Measurements from ENCODE around the gene RALGPS1. TPM values are rescaled to one million over a fixed set of nuclear protein-coding genes. Genes with fewer than 3 reads are reported as not detected.

RALGPS1 gene
- total and polyA plus RNA-seq, 2 donors (not counting 1 experiment from before 2014, with no cell fraction given), result 2.0 to 5.9 TPM

DNA sequence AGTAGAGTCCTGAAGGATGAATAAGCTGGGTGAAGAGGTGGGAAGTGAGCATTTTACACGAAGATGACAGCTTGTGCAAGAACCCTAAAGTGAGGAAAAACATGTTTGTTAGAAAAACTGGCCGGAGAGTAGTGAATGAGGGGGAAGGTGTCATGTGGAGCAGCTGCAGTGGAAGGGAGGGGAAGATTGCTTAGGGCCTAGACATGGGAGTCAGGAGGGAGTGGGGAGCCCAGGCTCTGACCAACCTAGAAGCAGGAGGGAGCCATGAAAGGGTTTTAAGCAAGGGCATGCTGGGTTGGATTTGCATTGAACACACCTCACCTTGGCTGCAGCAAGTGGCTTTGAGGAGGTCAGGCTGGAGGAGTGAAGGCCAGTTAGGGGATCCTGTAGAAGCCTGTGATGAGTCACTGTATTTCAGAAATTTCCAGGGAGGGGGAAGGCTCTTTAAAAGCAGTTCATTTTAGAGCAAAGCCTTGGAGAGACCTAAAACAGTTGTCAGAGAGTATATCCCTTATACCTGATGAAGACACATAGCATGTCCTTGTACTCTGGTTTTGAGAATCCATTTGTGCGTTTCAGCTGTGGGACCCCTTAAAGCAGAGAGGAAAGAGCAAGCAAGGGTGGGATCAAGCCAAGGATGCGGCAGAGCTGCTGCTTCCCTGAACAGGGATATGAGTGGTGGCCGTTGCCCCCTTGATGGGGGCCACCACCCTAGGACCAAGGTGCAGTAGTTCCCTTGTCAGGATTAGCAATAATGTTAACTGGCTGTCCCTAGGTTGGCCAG, 162.5 kb downstream of the RALGPS1 start:
- peaks cover 8% of the 10 kb centered on the region for H3K4me1 ChIP-seq (ENCODE audit: control insufficient read depth, extremely low read depth, insufficient read depth, low read length)
- H2AFZ ChIP-seq (ENCODE audit: low read length), result no peak overlapping the region
- no peak overlapping the region for H3K27ac ChIP-seq (ENCODE audit: insufficient read depth, low read length)
- H3K79me2 ChIP-seq (ENCODE audit: control insufficient read depth, insufficient read depth, low read length), result no peaks in the 10 kb centered on the region
- H3K9me3 ChIP-seq (ENCODE audit: control insufficient read depth, insufficient read depth, low read depth, low read length), result no peaks in the 10 kb centered on the region
- TF ChIP-seq EZH2 (IDR thresholded peaks at IDR 0.05; ENCODE audit: low read length, missing control alignments), result no peak
- TF ChIP-seq, protein P1, sequence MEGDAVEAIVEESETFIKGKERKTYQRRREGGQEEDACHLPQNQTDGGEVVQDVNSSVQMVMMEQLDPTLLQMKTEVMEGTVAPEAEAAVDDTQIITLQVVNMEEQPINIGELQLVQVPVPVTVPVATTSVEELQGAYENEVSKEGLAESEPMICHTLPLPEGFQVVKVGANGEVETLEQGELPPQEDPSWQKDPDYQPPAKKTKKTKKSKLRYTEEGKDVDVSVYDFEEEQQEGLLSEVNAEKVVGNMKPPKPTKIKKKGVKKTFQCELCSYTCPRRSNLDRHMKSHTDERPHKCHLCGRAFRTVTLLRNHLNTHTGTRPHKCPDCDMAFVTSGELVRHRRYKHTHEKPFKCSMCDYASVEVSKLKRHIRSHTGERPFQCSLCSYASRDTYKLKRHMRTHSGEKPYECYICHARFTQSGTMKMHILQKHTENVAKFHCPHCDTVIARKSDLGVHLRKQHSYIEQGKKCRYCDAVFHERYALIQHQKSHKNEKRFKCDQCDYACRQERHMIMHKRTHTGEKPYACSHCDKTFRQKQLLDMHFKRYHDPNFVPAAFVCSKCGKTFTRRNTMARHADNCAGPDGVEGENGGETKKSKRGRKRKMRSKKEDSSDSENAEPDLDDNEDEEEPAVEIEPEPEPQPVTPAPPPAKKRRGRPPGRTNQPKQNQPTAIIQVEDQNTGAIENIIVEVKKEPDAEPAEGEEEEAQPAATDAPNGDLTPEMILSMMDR (conservative IDR thresholded peaks at IDR 0.05 in 1 of 2, IDR thresholded peaks at IDR 0.05 in 1 of 2; ENCODE audit: low read depth in 1 of 2, low read length in 2 of 2), result no peak
- H3K4me3 ChIP-seq (replicated peaks in 1 of 4; ENCODE audit: control extremely low read depth in 1 of 4, insufficient read depth in 1 of 4, low read depth in 3 of 4, low read length in 4 of 4), result no peak overlapping the region
- no peaks in the 10 kb centered on the region for H4K20me1 ChIP-seq (ENCODE audit: control insufficient read depth, extremely low read depth, insufficient read depth, low read length)
- DNase-seq (ENCODE audit: low read depth in 2 of 2), result peak in 1 of 2 donors; percentile 9
- H3K4me2 ChIP-seq (ENCODE audit: extremely low read depth, insufficient read depth, low read length), result no peak overlapping the region
- H3K27me3 ChIP-seq (ENCODE audit: control insufficient read depth, insufficient read depth, low read length), result peaks cover 4% of the 10 kb centered on the region
- H3K9ac ChIP-seq (ENCODE audit: insufficient read depth, low read length), result no peak overlapping the region
- H3K36me3 ChIP-seq (ENCODE audit: control insufficient read depth, insufficient read depth, low read length), result no peaks in the 10 kb centered on the region

DNA sequence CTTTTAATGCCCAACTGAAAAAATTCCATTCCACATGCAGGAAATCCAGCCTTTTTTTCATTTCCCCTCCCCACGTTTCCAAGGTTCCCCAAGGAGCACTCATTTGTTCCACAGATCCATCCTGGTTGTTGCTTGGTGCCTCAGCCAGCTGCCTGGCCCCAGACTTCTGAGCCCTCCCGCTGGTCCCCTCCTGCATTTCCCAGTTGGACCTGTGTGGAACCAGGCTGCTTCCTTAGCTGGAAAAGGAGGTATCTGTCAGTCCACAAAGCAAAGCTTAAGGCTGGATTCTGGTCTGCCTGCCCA, 163.0 kb downstream of the RALGPS1 start:
- Histone ChIP-seq H3K79me2 (ENCODE audit: control insufficient read depth, insufficient read depth, low read length) (no peaks in the 10 kb centered on the region), H3K36me3 (ENCODE audit: control insufficient read depth, insufficient read depth, low read length) (no peaks in the 10 kb centered on the region), H3K4me2 (ENCODE audit: extremely low read depth, insufficient read depth, low read length) (no peak overlapping the region), H4K20me1 (ENCODE audit: control insufficient read depth, extremely low read depth, insufficient read depth, low read length) (no peaks in the 10 kb centered on the region), H2AFZ (ENCODE audit: low read length) (no peak overlapping the region), H3K4me3 (replicated peaks in 1 of 4; ENCODE audit: control extremely low read depth in 1 of 4, insufficient read depth in 1 of 4, low read depth in 3 of 4, low read length in 4 of 4) (no peak overlapping the region), H3K27me3 (ENCODE audit: control insufficient read depth, insufficient read depth, low read length) (peaks cover 4% of the 10 kb centered on the region), H3K27ac (ENCODE audit: insufficient read depth, low read length) (no peak overlapping the region), H3K4me1 (ENCODE audit: control insufficient read depth, extremely low read depth, insufficient read depth, low read length) (peaks cover 8% of the 10 kb centered on the region), H3K9ac (ENCODE audit: insufficient read depth, low read length) (no peak overlapping the region), H3K9me3 (ENCODE audit: control insufficient read depth, insufficient read depth, low read depth, low read length) (no peaks in the 10 kb centered on the region)
- TF ChIP-seq, protein P1 (conservative IDR thresholded peaks at IDR 0.05 in 1 of 2, IDR thresholded peaks at IDR 0.05 in 1 of 2; ENCODE audit: low read depth in 1 of 2, low read length in 2 of 2), result no peak
- TF ChIP-seq EZH2 (IDR thresholded peaks at IDR 0.05; ENCODE audit: low read length, missing control alignments), result no peak
- no peak for DNase-seq (ENCODE audit: low read depth in 2 of 2)

DNA sequence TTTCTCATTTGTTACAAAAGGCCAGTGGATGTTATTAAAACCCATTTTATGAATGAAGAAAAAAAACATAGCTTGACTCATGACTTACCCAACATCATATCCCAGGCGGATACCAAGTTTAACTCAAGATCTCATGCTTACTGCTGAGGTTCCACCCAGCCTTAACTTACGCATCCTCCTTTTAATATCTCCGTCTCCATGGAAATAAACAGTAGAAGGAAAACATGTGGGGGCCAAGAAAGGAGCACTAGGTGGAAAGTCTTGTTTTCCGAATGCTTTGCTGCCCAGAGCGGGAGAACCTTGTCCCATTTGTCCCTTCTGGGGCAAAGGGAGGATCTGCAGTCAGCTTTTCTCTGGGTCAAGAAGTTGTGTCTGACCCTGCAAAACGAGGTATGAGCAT, 163.8 kb downstream of the RALGPS1 start:
- TF ChIP-seq EZH2 (IDR thresholded peaks at IDR 0.05; ENCODE audit: low read length, missing control alignments), result no peak
- TF ChIP-seq, protein P1 (conservative IDR thresholded peaks at IDR 0.05 in 1 of 2, IDR thresholded peaks at IDR 0.05 in 1 of 2; ENCODE audit: low read depth in 1 of 2, low read length in 2 of 2), result no peak
- Histone ChIP-seq H2AFZ (ENCODE audit: low read length) (no peak overlapping the region), H3K4me2 (ENCODE audit: extremely low read depth, insufficient read depth, low read length) (no peak overlapping the region), H3K9me3 (ENCODE audit: control insufficient read depth, insufficient read depth, low read depth, low read length) (no peaks in the 10 kb centered on the region), H4K20me1 (ENCODE audit: control insufficient read depth, extremely low read depth, insufficient read depth, low read length) (no peaks in the 10 kb centered on the region), H3K36me3 (ENCODE audit: control insufficient read depth, insufficient read depth, low read length) (no peaks in the 10 kb centered on the region), H3K4me1 (ENCODE audit: control insufficient read depth, extremely low read depth, insufficient read depth, low read length) (peaks cover 8% of the 10 kb centered on the region), H3K27me3 (ENCODE audit: control insufficient read depth, insufficient read depth, low read length) (peaks cover 4% of the 10 kb centered on the region), H3K27ac (ENCODE audit: insufficient read depth, low read length) (no peak overlapping the region), H3K79me2 (ENCODE audit: control insufficient read depth, insufficient read depth, low read length) (no peaks in the 10 kb centered on the region), H3K4me3 (replicated peaks in 1 of 4; ENCODE audit: control extremely low read depth in 1 of 4, insufficient read depth in 1 of 4, low read depth in 3 of 4, low read length in 4 of 4) (no peak overlapping the region), H3K9ac (ENCODE audit: insufficient read depth, low read length) (no peak overlapping the region)
- DNase-seq (ENCODE audit: low read depth in 2 of 2), result no peak

Measured in fibroblast of lung (primary cell).